AG04450 (cell line): ENCODE data around the gene MRPL14. TPM values are rescaled to one million over a fixed set of nuclear protein-coding genes. Genes with fewer than 3 reads are reported as not detected.

ENCODE experiments used
- CTCF ChIA-PET: fragments of 300-600, 350-600 bp; formaldehyde crosslinking; extraction: SDS; loops from one replicate; lab custom pipeline; 2022; ENCODE audit warnings: antibody characterized with exemption, inconsistent platforms; lab: Charles Lee
- POLR2A ChIA-PET: fragments of 350-600 bp; formaldehyde crosslinking; extraction: SDS; loops from one replicate; lab custom pipeline; 2021; ENCODE audit warnings: antibody characterized with exemption, inconsistent platforms; lab: Yijun Ruan, JAX
- DNase-seq: peaks from one replicate; pipeline ENCODE4 v3.0.0-alpha.2; 2011; ENCODE audit warnings: low read depth, low spot score
- H3K27ac ChIP-seq: one replicate; pipeline ENCODE4 v1.5.1; 2012; ENCODE audit warnings: low read depth, low read length, control low read depth
- H3K27me3 ChIP-seq: one replicate; pipeline ENCODE4 v1.6.0; 2012; ENCODE audit warnings: low read length; ENCODE audit not compliant: control insufficient read depth, insufficient read depth
- H3K4me3 ChIP-seq: 2 replicates; pipeline ENCODE4 v1.5.1; 2011; ENCODE audit warnings: mild to moderate bottlenecking, low read depth, low read length, control low read depth
- H3K9me3 ChIP-seq: 2 replicates; pipeline ENCODE4 v1.5.1; 2012; ENCODE audit warnings: low read length; ENCODE audit not compliant: control insufficient read depth, insufficient read depth
- CTCF ChIP-seq: IDR thresholded peaks from 2 replicates; pipeline ENCODE4 v1.5.1; 2011; ENCODE audit warnings: low read depth, low read length, control low read depth, inconsistent platforms
- polyA plus RNA-seq: library from polyadenylated mRNA; depleted of rRNA; stranded (reverse); fragments of >200 nt; gene quantifications from 2 replicates; pipeline ENCODE4 v1.2.3, GENCODE V29; 2011

MRPL14 gene
- polyA plus RNA-seq, 1 experiment = 57.3 TPM

- Histone ChIP-seq H3K27ac (no peak overlapping the region), H3K27me3 (no peaks in the 10 kb centered on the region), H3K9me3 (no peaks in the 10 kb centered on the region), H3K4me3 (no peak overlapping the region)
- CTCF ChIA-PET = interaction anchor here (0.7 to 1.2 kb wide), 2 partner anchors 11 to 16 kb away, joined by 4 read pairs; no protein-coding TSS in a partner anchor
- TF ChIP-seq CTCF = no peak
- POLR2A ChIA-PET = no interaction called here
- DNase-seq = no peak
Measured at GRCh38 chr6:44120692-44121443, 6.4 kb downstream of the MRPL14 start.

- ChIA-PET CTCF (no interaction called here), POLR2A (no interaction called here)
- no peak for DNase-seq
- H3K9me3 ChIP-seq = no peaks in the 10 kb centered on the region
- TF ChIP-seq CTCF = no peak
- no peak overlapping the region for H3K4me3 ChIP-seq
- no peak overlapping the region for H3K27ac ChIP-seq
- no peaks in the 10 kb centered on the region for H3K27me3 ChIP-seq
Measured at GRCh38 chr6:44119704-44120262, 7.5 kb downstream of the MRPL14 start.

GRCh38 chr6:44117397-44118128 lies 9.7 kb downstream of the MRPL14 start:
- Histone ChIP-seq H3K27ac (peak overlapping the region; percentile 95), H3K9me3 (no peaks in the 10 kb centered on the region), H3K4me3 (no peak overlapping the region), H3K27me3 (no peaks in the 10 kb centered on the region)
- CTCF ChIA-PET = interaction anchor here (1.0 to 1.6 kb wide), 4 partner anchors 8 to 21 kb away, joined by 3 to 4 read pairs (median 4); no protein-coding TSS in a partner anchor
- DNase-seq = no peak
- TF ChIP-seq CTCF = no peak
- POLR2A ChIA-PET = interaction anchor here (2.4 kb wide), 1 partner anchor 129 kb away, joined by 8 read pairs; the partner anchor contains the start of gene HSP90AB1

- peak; percentile 62 for DNase-seq
- Histone ChIP-seq H3K4me3 (peak overlapping the region; percentile 14), H3K27me3 (no peaks in the 10 kb centered on the region), H3K9me3 (no peaks in the 10 kb centered on the region), H3K27ac (peak overlapping the region; percentile 95)
- ChIA-PET CTCF (interaction anchor here (1.4 to 1.6 kb wide), 3 partner anchors 9 to 117 kb away, joined by 4 to 5 read pairs (median 4); no protein-coding TSS in a partner anchor), POLR2A (interaction anchor here (0.7 to 2.4 kb wide), 4 partner anchors 8 to 130 kb away, joined by 3 to 8 read pairs (median 4); partner anchors contain the start of gene HSP90AB1)
- no peak for TF ChIP-seq CTCF
Measured at GRCh38 chr6:44116641-44117382, 10.4 kb downstream of the MRPL14 start.
